GM12872 (cell line): ENCODE measurements around the gene OR8B12.

ENCODE experiments used
- TF ChIP-seq, protein P1 (sequence below): IDR thresholded peaks from 3 replicates; pipeline ENCODE4 v1.5.1; 2011; ENCODE audit warnings: low read depth, mild to moderate bottlenecking, low read length, moderate library complexity; ENCODE audit not compliant: insufficient read depth

Gene OR8B12

DNA sequence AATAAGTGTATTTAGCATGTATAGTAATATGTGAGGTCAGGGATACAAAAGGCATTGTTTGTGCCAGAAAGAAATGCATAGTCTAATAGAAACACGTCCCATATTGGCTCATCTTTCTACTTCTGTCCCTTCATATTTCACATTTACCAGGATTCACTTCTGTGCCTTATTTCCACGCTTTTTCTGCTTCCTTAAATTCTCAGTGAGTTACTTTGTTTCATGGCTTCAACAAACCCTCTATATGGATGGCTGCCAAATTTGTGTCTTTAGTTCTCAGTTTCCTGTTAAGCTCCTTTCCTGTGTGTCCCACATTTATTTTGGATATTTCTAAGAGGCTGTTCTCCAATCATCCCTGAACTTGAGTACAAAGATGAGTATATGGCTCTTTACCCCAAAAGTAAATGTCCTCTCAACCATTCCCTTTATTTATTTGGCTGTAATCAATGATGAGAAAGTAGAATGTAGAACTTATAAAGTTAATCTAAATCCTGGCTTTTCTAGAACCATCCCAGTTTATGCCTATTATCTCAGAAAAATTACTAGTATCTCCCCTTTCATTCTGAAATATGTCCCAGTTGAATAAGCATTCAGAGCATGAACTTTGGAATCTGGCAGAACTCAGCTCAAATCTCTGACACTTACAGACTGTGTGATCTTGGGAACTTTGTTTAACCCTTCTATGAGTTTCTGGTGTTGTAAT, 23.5 kb downstream of the OR8B12 start:
- TF ChIP-seq, protein P1, sequence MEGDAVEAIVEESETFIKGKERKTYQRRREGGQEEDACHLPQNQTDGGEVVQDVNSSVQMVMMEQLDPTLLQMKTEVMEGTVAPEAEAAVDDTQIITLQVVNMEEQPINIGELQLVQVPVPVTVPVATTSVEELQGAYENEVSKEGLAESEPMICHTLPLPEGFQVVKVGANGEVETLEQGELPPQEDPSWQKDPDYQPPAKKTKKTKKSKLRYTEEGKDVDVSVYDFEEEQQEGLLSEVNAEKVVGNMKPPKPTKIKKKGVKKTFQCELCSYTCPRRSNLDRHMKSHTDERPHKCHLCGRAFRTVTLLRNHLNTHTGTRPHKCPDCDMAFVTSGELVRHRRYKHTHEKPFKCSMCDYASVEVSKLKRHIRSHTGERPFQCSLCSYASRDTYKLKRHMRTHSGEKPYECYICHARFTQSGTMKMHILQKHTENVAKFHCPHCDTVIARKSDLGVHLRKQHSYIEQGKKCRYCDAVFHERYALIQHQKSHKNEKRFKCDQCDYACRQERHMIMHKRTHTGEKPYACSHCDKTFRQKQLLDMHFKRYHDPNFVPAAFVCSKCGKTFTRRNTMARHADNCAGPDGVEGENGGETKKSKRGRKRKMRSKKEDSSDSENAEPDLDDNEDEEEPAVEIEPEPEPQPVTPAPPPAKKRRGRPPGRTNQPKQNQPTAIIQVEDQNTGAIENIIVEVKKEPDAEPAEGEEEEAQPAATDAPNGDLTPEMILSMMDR, result no peak

DNA sequence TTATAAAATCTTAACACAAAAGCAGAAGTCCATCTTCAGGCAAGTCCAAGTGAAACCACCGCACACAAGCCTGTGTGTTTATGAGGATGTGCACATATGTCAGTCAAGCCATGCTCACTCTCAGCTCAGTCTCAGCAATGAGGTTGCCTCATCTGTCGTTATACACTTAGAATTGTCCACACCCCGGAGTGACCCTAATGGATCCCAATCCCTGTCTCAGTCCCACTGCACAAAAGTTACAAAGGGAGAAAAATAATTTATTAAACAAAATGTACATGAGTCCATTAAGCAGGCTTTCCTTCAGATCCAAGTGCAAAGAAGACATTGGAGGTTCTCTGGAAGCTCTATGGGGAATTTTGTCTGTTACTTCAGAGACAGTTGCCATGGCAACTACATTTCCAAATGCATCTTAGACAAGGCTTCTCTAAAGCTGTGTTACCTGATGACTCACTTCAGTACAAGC, 24.4 kb downstream of the OR8B12 start:
- TF ChIP-seq, protein P1, result no peak

DNA sequence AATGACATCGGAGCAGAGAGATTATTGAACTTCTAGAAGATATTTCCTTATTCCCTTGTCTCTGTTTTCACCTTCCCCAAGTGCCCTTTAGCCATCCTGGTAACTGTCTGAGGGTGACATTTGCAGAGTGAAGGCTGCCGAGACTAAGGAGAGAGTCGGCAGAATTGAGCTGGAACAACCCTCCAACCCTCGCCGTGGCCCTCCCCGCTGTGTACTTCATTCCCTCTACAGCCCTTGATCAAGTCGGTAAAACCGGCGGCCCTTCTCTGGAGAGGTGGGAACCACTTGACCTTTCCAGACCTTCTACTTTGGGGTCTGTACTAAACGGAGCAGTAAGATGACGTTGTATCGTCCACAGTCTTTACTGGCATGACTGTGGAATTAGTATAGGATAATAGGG, 26.1 kb downstream of the OR8B12 start:
- TF ChIP-seq, protein P1, result no peak

DNA sequence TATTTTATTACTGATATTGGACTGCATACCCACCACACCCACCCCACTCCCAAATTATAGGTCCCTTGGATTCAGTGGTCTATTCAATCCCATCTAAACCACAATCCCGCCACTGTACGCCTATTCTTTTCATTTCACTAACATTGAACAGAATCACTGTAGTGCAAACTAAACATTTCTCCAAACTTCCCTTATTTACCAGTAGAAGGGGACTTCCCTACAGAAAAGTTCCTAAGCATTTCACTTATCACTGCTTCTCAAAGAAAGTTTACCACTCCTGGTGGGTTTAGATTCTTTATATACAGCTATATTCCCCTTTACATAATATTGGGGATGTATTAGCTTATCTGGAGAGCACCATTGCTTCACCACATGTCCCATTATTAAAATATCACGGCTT, 29.3 kb downstream of the OR8B12 start:
- TF ChIP-seq, protein P1, result no peak

DNA sequence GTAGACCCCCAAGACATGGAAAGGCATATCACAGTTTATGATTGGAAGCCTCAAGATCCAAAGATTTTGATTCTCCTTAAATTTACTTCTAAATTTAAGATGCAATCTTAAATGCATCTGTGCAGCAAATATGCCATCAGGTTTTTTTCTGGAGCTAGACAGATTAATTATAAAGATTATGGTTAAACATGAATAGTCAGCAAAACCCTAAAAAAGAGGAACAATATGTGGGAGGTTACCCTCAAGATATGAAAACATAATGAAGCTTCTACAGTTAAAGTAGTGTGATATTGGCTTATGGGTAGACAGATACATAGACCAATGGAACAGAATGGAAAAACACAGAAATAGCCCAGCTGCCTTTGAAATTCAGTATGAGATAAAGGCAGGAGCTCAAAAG, 31.7 kb downstream of the OR8B12 start:
- TF ChIP-seq, protein P1, result no peak

DNA sequence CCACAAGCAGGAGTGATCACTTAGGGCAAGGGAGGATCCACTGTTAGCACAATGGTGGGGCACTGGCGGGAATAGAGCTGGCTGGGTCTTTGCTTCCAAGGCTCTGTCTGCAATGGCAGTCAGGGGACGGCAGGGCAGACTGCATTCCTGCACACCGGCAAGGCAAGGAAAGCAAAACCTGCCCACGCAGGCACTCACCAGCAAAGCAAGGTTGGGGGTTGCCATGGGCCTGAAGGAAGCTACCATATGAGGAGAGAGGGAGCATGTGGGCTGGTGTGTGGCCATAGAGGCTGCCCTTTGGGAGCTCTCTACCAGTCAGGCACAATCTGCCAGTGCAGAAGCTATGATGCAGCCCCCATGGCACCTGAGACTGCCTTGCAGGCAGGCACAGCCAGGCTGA, 33.2 kb downstream of the OR8B12 start:
- TF ChIP-seq, protein P1, result no peak

DNA sequence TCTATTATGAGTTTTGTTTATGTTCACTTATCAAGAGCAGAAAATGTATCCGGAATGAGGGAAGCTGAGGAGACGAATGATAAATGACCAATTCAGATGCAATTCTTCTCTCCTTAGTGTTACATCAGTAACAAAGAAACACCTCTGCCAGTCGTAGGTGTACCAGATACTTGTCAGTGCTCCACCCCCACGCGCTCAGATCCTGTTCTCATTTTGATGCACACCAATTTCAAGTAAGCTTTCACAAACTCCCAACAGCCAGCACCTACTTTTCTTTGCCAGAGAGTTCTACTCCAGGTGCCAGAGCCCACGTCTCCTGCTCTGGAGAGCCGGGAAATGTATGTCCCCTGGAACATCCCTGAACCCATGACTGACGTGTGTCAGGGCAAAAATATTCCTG, 43.7 kb downstream of the OR8B12 start:
- TF ChIP-seq, protein P1, result no peak
